ENCODE measurements around the gene HEPN1.

HEPN1 gene

GRCh38 chr11:124918950-124919349 lies at the start of gene HEPN1:
Gene HEPN1, plus strand, starts transcription at chr11:124919250.
- DNase-seq (ENCODE audit: low read depth) = no peak
- no peak within 1 kb of the TSS for H3K4me3 ChIP-seq (ENCODE audit: low read length)
- TF ChIP-seq CTCF (conservative IDR thresholded peaks at IDR 0.05; ENCODE audit: low read depth, low read length) = no peak

GRCh38 chr11:124869331-124869730 lies 49.7 kb upstream of the HEPN1 start:
- TF ChIP-seq CTCF (conservative IDR thresholded peaks at IDR 0.05; ENCODE audit: low read depth, low read length) = no peak
- no peak for DNase-seq (ENCODE audit: low read depth)
- no peak overlapping the region for H3K4me3 ChIP-seq (ENCODE audit: low read length)

GRCh38 chr11:124869856-124870387 lies 49.1 kb upstream of the HEPN1 start:
- DNase-seq (ENCODE audit: low read depth) = no peak
- TF ChIP-seq CTCF (conservative IDR thresholded peaks at IDR 0.05; ENCODE audit: low read depth, low read length) = no peak
- H3K4me3 ChIP-seq (ENCODE audit: low read length) = no peak overlapping the region

GRCh38 chr11:124870430-124870829 lies 48.6 kb upstream of the HEPN1 start:
- no peak for TF ChIP-seq CTCF (conservative IDR thresholded peaks at IDR 0.05; ENCODE audit: low read depth, low read length)
- no peak overlapping the region for H3K4me3 ChIP-seq (ENCODE audit: low read length)
- no peak for DNase-seq (ENCODE audit: low read depth)

GRCh38 chr11:124872280-124872679 lies 46.8 kb upstream of the HEPN1 start:
- no peak for TF ChIP-seq CTCF (conservative IDR thresholded peaks at IDR 0.05; ENCODE audit: low read depth, low read length)
- no peak for DNase-seq (ENCODE audit: low read depth)
- no peak overlapping the region for H3K4me3 ChIP-seq (ENCODE audit: low read length)

- no peak for TF ChIP-seq CTCF (conservative IDR thresholded peaks at IDR 0.05; ENCODE audit: low read depth, low read length)
- H3K4me3 ChIP-seq (ENCODE audit: low read length) = no peak overlapping the region
- DNase-seq (ENCODE audit: low read depth) = no peak
These were observed 46.3 kb upstream of the HEPN1 start for GRCh38 chr11:124872741-124873140.

GRCh38 chr11:124873951-124874350 lies 45.1 kb upstream of the HEPN1 start:
- TF ChIP-seq CTCF (conservative IDR thresholded peaks at IDR 0.05; ENCODE audit: low read depth, low read length) = no peak
- no peak overlapping the region for H3K4me3 ChIP-seq (ENCODE audit: low read length)
- DNase-seq (ENCODE audit: low read depth) = no peak
